Activated CD4-positive, CD25-positive, alpha-beta regulatory T cell treated with anti-CD3 and anti-CD28 coated beads, Interleukin-2, amount 50 U/mL, for 16 hours (primary cell): ENCODE data around the gene IPO13.

Experiments used
- DNase-seq: peaks from one replicate; pipeline ENCODE4 v3.0.0-alpha.2; 2020; ENCODE audit warnings: low read depth, low spot score

The IPO13 gene

GRCh38 chr1:43949678-43950077 is 2.9 kb downstream of the IPO13 start:
- no peak for DNase-seq

GRCh38 chr1:43951021-43951985 is 4.6 kb downstream of the IPO13 start:
- no peak for DNase-seq

- no peak for DNase-seq
Observed at GRCh38 chr1:43952731-43953346, 6.1 kb downstream of the IPO13 start.

- DNase-seq = no peak
Observed at GRCh38 chr1:43953361-43953760, 6.6 kb downstream of the IPO13 start.

GRCh38 chr1:43954036-43954435 is 7.3 kb downstream of the IPO13 start:
- no peak for DNase-seq

- DNase-seq = no peak
Observed at GRCh38 chr1:43956234-43956633, 9.5 kb downstream of the IPO13 start.

GRCh38 chr1:43957407-43958040 is 10.8 kb downstream of the IPO13 start:
- no peak for DNase-seq

GRCh38 chr1:43958351-43959255 is 11.9 kb downstream of the IPO13 start:
- no peak for DNase-seq

- DNase-seq = no peak
Observed at GRCh38 chr1:43960798-43961197, 14.0 kb downstream of the IPO13 start.

GRCh38 chr1:43961692-43962091 is 14.9 kb downstream of the IPO13 start:
- DNase-seq = no peak

- DNase-seq = no peak
Observed at GRCh38 chr1:43962324-43962723, 15.6 kb downstream of the IPO13 start.

GRCh38 chr1:43963006-43963405 is 16.3 kb downstream of the IPO13 start:
- DNase-seq = no peak

GRCh38 chr1:43963890-43964289 is 17.1 kb downstream of the IPO13 start:
- DNase-seq = no peak

GRCh38 chr1:43965316-43965715 is 18.6 kb downstream of the IPO13 start:
- no peak for DNase-seq

GRCh38 chr1:43968348-43968948 is 21.7 kb downstream of the IPO13 start:
- no peak for DNase-seq

GRCh38 chr1:43969416-43969745 is 22.6 kb downstream of the IPO13 start:
- no peak for DNase-seq

- DNase-seq = peak; percentile 95
Observed at GRCh38 chr1:43969746-43970466, 23.2 kb downstream of the IPO13 start, which contains the start of gene DPH2. Gene DPH2, plus strand, starts transcription at chr1:43970010. Its CDS starts 166 bp downstream, at chr1:43970176.

GRCh38 chr1:43970502-43970901 is 23.8 kb downstream of the IPO13 start:
- no peak for DNase-seq

- DNase-seq = no peak
Observed at GRCh38 chr1:43970911-43971310, 24.2 kb downstream of the IPO13 start.

- DNase-seq = no peak
Observed at GRCh38 chr1:43971336-43971980, 24.7 kb downstream of the IPO13 start.
